BJ (cell line): ENCODE results near the gene TVP23C. TPM values are rescaled to one million over a fixed set of nuclear protein-coding genes. Genes with fewer than 3 reads are reported as not detected.

Experiments used
- CTCF ChIA-PET: fragments of 350-600 bp; formaldehyde crosslinking; extraction: SDS; loops from one replicate; lab custom pipeline; 2021; ENCODE audit warnings: antibody characterized with exemption, inconsistent platforms; lab: Yijun Ruan, JAX
- POLR2A ChIA-PET: fragments of 300-600 bp; sonication (Branson Sonifier 250); formaldehyde crosslinking; extraction: SDS; loops from one replicate; lab custom pipeline; 2021; ENCODE audit warnings: antibody characterized with exemption; lab: Charles Lee
- DNase-seq: peaks from one replicate; pipeline ENCODE4 v3.0.0-alpha.2; 2011; ENCODE audit warnings: low read depth
- H3K27me3 ChIP-seq: 2 replicates; pipeline ENCODE4 v1.6.0; 2011; ENCODE audit warnings: low read length; ENCODE audit not compliant: control insufficient read depth, insufficient read depth
- H3K36me3 ChIP-seq: 2 replicates; pipeline ENCODE4 v1.5.1; 2011; ENCODE audit warnings: low read length; ENCODE audit not compliant: control insufficient read depth, insufficient read depth
- H3K4me3 ChIP-seq: 2 replicates; pipeline ENCODE4 v1.5.1; 2011; ENCODE audit warnings: low read depth, mild to moderate bottlenecking, control low read depth, low read length
- CTCF ChIP-seq: IDR thresholded peaks from 2 replicates; pipeline ENCODE4 v1.5.1; 2011; ENCODE audit warnings: low read depth, mild to moderate bottlenecking, control low read depth, inconsistent platforms, low read length, moderate library complexity; ENCODE audit not compliant: insufficient read depth
- polyA plus RNA-seq: library from polyadenylated mRNA; depleted of rRNA; stranded (reverse); fragments of >200 nt; gene quantifications from 2 replicates; pipeline ENCODE4 v1.2.3, GENCODE V29; 2011; rRNA removed
- small RNA-seq: library from RNA; depleted of rRNA; stranded (forward); fragments of <200 nt; gene quantifications from one replicate; pipeline ENCODE3, GENCODE V24; 2012; ENCODE audit warnings: low replicate concordance, low read depth; ENCODE audit not compliant: insufficient read length

The TVP23C gene
- polyA plus RNA-seq, 1 experiment, result 5.8 TPM

GRCh38 chr17:15452746-15453145, 110.5 kb downstream of the TVP23C start:
- ChIA-PET POLR2A (no interaction called here), CTCF (no interaction called here)
- no peak for DNase-seq
- Histone ChIP-seq H3K4me3 (no peak overlapping the region), H3K36me3 (no peaks in the 10 kb centered on the region), H3K27me3 (no peaks in the 10 kb centered on the region)
- TF ChIP-seq CTCF, result no peak

Small RNA genes within 50 kb of the gene (small RNA-seq; reads per million reads assigned to genes)
- gene AC005838.1, result not detected
- not detected for gene RF00090

Other genes with a start within 250 kb of the TVP23C start
- gene TEKT3, start 221.9 kb downstream of the TVP23C start, polyA plus RNA-seq, result 0.17 and 0.21 TPM in 2 replicates
- 1.6 and 5.9 TPM in 2 replicates for gene CDRT4, start 95.9 kb downstream of the TVP23C start, polyA plus RNA-seq
- gene FBXW10B, start 56.2 kb upstream of the TVP23C start, polyA plus RNA-seq, result 0.98 and 1.3 TPM in 2 replicates
- 35.9 and 36.5 TPM in 2 replicates for gene TRIM16, start 120.8 kb upstream of the TVP23C start, polyA plus RNA-seq
- gene ZNF286A, start 136.3 kb upstream of the TVP23C start, polyA plus RNA-seq, result 10.4 and 13.6 TPM in 2 replicates
- 0.06 TPM in 1 of 2 replicates, not detected in the other for gene TBC1D26, start 168.8 kb upstream of the TVP23C start, polyA plus RNA-seq